Erythroblast (primary cell): Measurements from ENCODE around the gene C3orf49.

ENCODE experiments used
- DNase-seq, 2 experiments: peaks; one replicate each; lab custom pipeline; 2025; lab: John Stamatoyannopoulos, UW
- GATA1 ChIP-seq: IDR thresholded peaks from 2 replicates; pipeline ENCODE4 v1.6.1; 2011; ENCODE audit warnings: low read depth, mild to moderate bottlenecking, control low read depth, low read length, moderate library complexity
- POLR2A ChIP-seq: IDR thresholded peaks from 2 replicates; pipeline ENCODE4 v1.6.1; 2011; ENCODE audit warnings: mild to moderate bottlenecking, low read length

Gene C3orf49

GRCh38 chr3:63863150-63864007 lies 44.3 kb downstream of the C3orf49 start, which contains the start of the genes ATXN7 and THOC7:
TSS of gene ATXN7 (plus strand) at chr3:63863867. CDS start at chr3:63912599, 48,732 bp downstream.
TSS of gene THOC7 (minus strand) at chr3:63863805. CDS start at chr3:63863790, 15 bp downstream.
- peak; percentile 77 to 87 for DNase-seq
- TF ChIP-seq GATA1 = no peak
- TF ChIP-seq POLR2A = peak; percentile 31

DNA sequence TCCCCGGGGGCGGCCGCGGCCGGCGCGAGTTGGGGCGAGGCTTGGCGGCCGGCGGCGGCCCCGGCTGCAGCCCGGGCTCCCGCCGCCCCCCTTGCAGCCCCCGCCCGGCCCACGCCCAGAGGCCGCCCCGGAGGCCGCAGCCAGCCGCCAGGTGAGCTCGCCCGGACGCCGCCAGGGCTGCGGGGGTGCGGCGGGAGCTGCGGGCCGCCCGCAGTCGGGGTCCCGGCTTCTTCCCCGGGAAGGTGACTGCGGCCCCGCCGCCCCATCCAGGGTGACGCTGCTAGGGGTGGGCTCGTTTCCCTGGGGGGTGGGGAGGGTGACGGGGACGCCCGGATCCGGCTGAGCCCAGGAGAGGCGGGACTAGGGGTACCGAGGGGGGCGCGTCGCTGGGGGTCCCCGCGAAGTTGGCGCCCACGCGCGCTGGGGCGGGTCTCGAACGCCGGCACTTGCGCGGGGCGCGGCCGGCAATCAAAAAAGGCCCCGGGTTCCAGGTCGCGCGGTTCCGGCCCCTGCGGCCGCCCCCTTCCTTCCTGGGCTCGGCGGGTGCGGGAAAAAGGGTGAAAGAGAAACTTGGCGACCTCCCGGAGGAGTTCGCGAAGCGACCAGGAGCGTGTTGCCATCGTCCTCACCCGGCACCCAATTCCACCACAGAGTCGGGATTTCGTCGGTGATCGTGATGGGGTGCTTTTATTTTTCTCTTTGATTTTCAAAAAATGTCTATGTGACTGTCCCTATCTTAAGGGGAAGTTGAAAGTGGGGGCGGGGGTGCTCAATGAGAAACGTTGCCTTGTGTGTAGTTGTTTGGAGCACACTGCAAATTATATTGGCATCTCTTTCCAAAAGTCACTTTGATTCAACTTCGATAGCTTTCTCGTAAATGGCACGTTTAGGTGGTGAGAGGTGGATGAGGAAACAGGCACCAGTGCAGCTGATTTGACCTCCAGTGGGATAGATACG lies 45.2 kb downstream of the C3orf49 start:
- TF ChIP-seq GATA1 (no peak), POLR2A (no peak)
- peak; percentile 66 to 80 for DNase-seq

DNA sequence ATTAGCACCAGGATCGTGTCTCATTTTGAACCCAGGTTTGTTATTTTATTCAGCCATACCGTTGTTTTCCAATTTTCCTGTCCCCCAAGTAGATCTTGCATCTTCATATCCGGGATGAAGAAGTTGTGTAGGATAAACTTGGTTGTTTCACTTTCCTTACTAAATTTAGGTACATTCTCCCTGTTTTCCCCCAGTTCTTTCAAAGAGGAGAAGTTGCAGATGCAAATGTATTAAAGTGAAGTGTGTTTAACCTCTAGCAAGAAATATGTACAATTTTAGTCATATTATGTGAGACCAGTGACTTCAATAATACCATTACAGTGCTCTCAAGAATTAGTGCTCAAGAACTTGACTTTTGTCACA lies 45.8 kb downstream of the C3orf49 start:
- no peak for DNase-seq
- TF ChIP-seq POLR2A = no peak
- no peak for TF ChIP-seq GATA1

- no peak for DNase-seq
- no peak for TF ChIP-seq GATA1
- TF ChIP-seq POLR2A = no peak
Measured at GRCh38 chr3:63867225-63867624, 48.1 kb downstream of the C3orf49 start.

GRCh38 chr3:63869940-63870614 lies 51.0 kb downstream of the C3orf49 start:
- TF ChIP-seq GATA1 (no peak), POLR2A (no peak)
- no peak for DNase-seq

DNA sequence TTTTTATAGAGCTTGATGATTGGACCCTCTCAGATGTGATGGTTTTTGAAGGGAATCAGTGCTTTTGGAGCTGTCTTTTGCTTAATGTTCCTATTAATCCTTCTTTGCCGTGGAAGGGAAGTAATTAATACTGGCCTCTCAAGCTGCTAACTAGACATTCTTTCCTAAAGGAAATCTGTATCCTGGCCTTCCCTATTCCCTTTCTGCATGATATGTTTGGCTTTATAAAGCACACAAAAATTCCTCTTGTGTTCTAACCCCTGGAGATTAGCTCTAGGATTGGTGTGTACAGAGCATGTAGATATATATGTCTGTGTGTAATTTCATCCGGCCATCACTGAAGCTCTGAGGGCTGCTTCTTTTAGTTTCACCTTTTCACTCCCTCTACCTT lies 51.5 kb downstream of the C3orf49 start:
- DNase-seq = no peak
- TF ChIP-seq POLR2A (no peak), GATA1 (no peak)

DNA sequence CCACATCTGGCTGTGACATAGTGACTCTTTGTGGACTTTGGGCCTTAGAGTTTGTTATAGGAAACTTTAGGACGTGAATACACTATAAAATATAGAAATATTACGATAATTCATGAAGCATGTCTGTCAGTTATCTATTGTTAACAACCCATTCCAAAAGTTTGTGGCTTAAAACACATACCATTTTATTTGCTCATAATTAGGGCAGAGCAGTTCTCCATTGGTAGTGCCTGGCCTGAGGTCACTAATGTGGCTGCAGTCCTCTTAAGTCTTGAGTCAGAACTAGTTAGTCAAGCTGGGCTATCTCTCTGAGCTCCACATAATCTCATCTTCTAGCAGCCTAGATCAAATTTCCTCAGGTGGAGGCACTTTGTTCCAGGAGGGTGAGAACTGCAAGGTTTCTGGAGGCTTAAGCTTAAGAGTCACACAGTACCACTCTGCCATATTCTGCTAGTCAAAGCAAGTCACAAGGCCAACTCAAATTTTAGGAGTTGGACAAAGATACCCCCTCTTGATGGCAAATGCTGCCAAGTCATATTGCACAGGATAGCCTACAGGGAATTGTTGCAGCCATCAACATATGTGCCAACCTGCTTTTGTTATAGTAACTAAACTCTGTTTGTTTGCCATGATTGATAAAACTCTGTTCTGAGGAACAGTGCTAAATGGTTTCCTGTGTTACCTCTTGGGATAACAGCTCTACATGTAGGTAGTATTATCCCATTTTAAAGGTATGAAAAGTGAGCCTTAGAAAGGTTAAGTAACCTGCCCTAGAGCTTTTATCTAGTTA lies 53.2 kb downstream of the C3orf49 start:
- DNase-seq = no peak
- no peak for TF ChIP-seq GATA1
- no peak for TF ChIP-seq POLR2A

- TF ChIP-seq GATA1 = no peak
- TF ChIP-seq POLR2A = no peak
- no peak for DNase-seq
Measured at GRCh38 chr3:63874769-63875168, 55.7 kb downstream of the C3orf49 start.

- DNase-seq = no peak
- TF ChIP-seq GATA1 = no peak
- TF ChIP-seq POLR2A = no peak
Measured at GRCh38 chr3:63875510-63875909, 56.4 kb downstream of the C3orf49 start.

DNA sequence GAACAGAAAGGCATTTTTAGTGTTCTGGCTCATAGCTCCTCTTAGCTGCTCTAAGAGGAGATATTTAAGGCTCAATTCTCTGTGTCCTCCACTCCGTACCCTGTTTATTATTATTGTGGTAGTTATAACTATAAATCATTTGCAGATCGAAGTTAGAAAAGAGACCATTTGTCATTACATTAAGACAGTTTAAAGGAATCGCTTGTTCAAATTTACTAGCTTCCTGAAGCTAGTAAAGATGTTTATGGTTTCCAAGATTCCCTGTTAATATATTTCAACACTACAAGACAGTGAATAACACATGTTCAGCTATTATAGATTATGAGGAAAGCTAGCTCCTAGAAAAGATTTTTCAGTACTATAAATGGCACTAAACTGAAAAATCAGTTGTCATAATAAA lies 57.2 kb downstream of the C3orf49 start:
- no peak for TF ChIP-seq GATA1
- no peak for TF ChIP-seq POLR2A
- no peak for DNase-seq

DNA sequence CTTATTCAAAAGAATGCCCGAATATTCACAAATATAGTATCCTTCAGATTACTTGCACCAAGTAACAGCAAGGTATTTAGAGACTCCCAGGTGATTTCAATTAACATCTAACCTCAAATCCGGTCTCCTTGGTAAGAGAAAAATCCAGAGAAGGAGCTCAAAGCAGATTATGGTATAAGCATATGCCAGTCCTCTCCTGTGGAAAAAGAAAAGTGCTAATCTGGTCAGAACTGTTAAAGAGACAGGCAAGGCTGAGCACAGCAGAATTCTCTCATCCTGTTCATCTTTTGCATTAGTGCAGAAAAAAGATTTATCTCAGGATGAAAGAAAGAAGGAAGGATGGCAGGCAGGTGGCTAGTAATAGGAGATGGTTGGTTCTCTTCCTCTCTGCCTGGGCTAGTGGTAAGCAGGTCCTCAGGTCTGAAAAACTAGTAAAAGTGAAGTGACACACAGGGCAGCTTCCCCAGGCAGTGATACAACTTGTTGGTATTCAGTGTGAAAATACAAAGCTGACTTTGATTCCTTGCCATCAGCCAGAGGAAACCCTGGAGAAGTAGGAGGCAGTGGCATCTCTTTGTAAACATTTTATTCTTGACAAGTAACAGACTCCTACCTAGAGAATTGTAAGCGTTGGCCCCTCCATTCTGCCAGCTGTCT lies 58.8 kb downstream of the C3orf49 start:
- TF ChIP-seq GATA1 = no peak
- TF ChIP-seq POLR2A = no peak
- DNase-seq = no peak

DNA sequence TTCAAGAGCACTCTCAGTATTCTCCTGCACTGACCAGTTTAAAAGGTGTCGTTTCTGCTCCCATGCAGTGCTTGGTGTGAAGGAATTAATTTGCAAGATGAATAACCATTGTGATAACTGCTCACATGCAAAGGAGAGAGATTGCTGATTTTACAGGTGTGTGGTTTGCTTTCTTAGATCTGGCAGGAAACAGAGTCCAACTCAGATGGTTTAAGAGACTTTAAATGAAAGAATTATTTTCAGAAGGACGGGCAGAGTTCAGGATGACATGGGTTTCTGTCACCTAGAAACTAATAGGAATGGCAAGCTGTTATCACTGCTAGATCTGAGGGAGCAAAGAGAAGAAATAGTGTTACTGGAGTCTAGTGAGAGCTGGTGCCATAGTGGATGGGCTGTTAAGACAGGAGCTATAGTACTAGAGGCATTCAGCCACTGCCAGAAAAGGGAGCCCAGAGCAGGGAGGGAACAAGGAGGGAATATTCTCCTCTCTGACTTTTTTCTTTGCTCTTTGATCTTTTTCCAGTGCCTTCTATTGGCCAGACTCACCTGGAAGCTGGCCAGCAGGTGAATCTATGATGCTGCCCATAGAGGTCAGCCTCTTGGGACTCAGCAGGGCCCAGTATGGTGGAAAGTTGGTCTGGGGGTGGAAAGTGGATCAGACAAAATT lies 59.4 kb downstream of the C3orf49 start:
- DNase-seq = no peak
- TF ChIP-seq GATA1 = no peak
- TF ChIP-seq POLR2A = no peak

- no peak for TF ChIP-seq POLR2A
- no peak for TF ChIP-seq GATA1
- no peak for DNase-seq
Measured at GRCh38 chr3:63880653-63881052, 61.6 kb downstream of the C3orf49 start.
